ENCODE measurements around the gene EFNA5.

The EFNA5 gene

DNA sequence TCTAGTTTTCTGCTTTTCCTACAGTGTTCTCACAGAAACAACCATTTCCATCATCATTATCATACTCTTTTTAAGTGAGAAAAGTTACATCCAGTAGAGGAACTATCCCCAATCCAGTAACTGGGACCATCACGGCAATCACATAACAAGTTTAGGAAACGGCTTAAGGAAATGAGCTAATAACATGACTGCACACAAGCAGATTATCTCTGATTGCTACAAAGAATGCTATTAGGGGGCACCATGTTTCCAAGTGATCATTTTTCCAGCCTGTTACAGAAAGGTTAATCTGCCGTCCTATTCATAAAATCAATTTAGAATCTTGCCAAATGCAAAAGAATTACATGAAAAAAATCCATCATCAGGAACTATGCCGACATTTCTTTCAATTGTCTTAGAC, 94.6 kb downstream of the EFNA5 start:
- TF ChIP-seq, protein P1, sequence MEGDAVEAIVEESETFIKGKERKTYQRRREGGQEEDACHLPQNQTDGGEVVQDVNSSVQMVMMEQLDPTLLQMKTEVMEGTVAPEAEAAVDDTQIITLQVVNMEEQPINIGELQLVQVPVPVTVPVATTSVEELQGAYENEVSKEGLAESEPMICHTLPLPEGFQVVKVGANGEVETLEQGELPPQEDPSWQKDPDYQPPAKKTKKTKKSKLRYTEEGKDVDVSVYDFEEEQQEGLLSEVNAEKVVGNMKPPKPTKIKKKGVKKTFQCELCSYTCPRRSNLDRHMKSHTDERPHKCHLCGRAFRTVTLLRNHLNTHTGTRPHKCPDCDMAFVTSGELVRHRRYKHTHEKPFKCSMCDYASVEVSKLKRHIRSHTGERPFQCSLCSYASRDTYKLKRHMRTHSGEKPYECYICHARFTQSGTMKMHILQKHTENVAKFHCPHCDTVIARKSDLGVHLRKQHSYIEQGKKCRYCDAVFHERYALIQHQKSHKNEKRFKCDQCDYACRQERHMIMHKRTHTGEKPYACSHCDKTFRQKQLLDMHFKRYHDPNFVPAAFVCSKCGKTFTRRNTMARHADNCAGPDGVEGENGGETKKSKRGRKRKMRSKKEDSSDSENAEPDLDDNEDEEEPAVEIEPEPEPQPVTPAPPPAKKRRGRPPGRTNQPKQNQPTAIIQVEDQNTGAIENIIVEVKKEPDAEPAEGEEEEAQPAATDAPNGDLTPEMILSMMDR (IDR thresholded peaks at IDR 0.05; ENCODE audit: low read length, missing control alignments), result no peak
- no peak for DNase-seq (ENCODE audit: low read depth)
- no peak overlapping the region for H3K4me3 ChIP-seq (replicated peaks; ENCODE audit: low read depth, low read length)

GRCh38 chr5:107574287-107574686, 96.5 kb downstream of the EFNA5 start:
- DNase-seq (ENCODE audit: low read depth), result no peak
- no peak overlapping the region for H3K4me3 ChIP-seq (replicated peaks; ENCODE audit: low read depth, low read length)
- TF ChIP-seq, protein P1 (IDR thresholded peaks at IDR 0.05; ENCODE audit: low read length, missing control alignments), result no peak

DNA sequence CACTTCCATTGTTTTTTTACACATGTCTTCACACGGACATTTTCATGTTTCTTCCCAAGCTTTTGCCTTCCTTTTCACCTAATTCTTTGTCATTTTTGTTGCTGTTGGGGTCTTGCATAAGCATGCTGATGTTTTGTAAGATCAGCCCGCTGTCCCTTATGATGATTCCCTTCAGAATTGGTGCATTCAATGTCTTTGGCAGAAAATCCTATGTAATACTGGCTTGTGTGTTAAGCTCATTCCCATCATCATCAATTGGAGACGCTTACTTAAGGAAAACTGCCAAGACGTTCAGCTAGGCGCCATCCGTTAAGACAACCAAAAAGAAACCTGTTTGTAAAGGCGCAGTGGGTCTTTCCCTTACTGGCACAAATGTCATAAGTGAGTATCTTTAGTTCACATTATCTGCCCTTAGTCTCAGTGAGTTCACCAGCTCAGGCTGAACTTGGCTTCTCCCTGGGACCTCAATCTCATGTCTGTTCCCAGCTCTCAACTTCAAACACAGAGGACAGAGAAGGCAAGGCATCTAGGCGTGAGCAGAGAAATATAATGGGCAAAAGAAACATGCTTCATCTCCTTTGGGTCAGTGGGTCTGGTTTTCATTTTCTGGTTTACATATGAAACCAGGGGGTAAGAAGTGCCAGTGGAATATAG, 97.9 kb downstream of the EFNA5 start:
- TF ChIP-seq, protein P1 (IDR thresholded peaks at IDR 0.05; ENCODE audit: low read length, missing control alignments), result no peak
- peak; percentile 33 for DNase-seq (ENCODE audit: low read depth)
- peak overlapping the region; percentile 44 for H3K4me3 ChIP-seq (replicated peaks; ENCODE audit: low read depth, low read length)

DNA sequence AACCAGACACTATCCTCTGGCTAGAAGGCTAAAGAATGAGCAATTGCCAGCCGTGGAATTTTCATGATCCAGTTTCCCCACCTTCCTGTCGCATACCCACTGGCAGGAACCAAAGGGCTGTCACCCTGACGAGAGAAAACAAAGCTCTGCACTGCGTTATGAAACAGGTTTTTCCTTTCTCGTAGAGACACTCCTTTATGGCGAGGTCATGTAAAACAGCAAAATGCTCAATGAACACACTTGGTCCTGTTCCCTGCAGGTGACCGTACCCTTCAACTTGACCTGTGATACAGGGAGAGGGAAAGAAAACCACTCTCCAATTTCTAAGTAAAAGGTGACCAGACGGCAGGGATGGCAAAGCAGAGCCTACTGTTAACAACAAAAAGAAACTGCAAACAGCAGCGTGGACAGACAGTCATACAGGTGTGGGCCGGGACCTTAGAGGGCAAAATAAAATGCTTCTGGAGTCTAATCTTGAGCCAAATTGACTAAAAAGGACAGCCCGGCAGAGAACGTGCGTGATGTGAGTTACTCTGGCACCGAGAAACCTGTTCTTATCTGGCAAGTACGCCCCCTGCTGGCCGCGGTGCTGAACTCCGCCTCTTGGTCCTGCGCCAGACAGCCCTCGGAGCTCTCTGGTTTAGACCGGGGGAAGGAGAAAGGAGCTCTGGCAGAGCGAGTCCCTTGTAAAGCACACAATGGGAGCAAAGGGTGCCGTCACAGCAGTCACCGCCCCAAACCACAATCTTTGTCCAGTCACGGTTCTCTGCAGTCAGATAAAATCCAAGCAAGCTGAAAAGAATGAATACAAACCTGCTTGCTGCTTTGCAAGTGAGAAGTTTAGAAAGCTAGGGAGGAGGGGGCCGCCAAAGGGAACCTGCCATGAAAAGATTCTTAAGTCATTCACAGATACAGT, 98.9 kb downstream of the EFNA5 start:
- DNase-seq (ENCODE audit: low read depth), result peak; percentile 98
- TF ChIP-seq, protein P1 (IDR thresholded peaks at IDR 0.05; ENCODE audit: low read length, missing control alignments), result peak; percentile 82
- H3K4me3 ChIP-seq (replicated peaks; ENCODE audit: low read depth, low read length), result peak overlapping the region; percentile 44

GRCh38 chr5:107570805-107571531, 99.8 kb downstream of the EFNA5 start:
- no peak overlapping the region for H3K4me3 ChIP-seq (replicated peaks; ENCODE audit: low read depth, low read length)
- TF ChIP-seq, protein P1 (IDR thresholded peaks at IDR 0.05; ENCODE audit: low read length, missing control alignments), result no peak
- DNase-seq (ENCODE audit: low read depth), result peak; percentile 30

DNA sequence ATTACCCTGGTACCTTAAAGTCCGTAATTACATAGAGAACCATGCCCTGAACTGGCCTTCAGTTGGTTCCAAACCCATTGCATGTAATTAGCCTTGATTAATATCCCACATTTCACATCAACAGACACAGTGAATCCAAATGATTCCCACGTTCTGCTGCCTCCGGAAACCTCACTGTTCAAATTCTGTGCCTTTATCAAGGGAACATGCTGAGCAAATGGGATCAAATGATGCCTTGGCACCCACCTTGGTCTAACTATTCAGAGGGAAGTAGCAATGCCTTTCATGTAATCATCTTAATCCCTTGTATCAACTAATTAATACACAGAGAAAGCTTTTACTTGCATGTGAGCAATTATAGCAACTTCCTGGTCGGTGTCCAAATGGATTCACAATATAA, 100.6 kb downstream of the EFNA5 start:
- no peak for DNase-seq (ENCODE audit: low read depth)
- no peak overlapping the region for H3K4me3 ChIP-seq (replicated peaks; ENCODE audit: low read depth, low read length)
- TF ChIP-seq, protein P1 (IDR thresholded peaks at IDR 0.05; ENCODE audit: low read length, missing control alignments), result no peak
